Fibroblast of skin of right biceps (primary cell): ENCODE data around the gene MEDAG.

Experiments used
- DNase-seq: peaks from one replicate; pipeline ENCODE4 v3.0.0-alpha.2; 2013

Gene MEDAG

DNA sequence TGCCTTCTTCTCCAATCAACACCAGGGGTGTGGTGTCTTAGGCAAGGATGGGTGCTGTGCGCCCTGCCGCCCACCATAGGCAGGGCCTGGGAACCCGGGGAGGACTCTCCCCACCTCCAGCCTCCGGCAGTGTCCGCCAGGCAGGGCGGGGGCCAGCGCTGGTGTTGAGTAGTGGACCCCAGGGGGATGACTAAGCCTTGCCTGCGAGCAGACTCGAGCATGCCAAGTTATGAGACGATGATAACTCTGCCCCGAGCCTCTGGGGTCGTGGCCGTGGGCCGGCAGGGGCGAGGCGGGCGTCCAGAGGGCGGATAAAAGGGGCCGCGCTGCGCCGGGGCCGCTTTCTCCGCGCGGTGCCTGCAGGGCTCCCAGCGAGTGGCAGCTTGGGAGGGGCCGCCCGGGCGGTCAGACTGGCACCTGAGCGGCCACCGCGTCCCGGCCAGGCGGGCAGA is at the start of gene MEDAG:
Gene MEDAG, plus strand, starts transcription at position 340 of the 452 bp plus-strand sequence. CDS start 245 bp downstream, outside the sequence.
- DNase-seq: peak; percentile 79

DNA sequence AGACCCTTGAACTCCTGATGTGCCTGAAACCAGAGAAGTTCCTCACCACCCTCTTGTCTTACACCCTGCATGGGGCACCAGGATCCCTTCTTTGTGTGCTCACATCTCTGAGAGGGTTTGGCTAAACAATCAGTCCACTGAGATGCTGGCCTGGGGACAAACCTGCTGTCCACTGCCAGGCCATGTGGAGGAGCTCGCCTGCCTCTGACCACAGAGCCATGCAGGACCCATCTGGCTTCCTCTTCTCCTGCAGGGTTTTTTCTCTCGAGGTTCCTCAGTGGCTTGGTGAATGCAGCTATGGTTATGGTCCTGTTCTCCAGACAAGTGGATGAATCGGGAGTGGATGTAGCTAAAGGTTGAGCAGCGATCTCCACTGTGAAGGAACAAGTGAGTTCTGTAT is 49.1 kb upstream of the MEDAG start:
- no peak for DNase-seq

DNA sequence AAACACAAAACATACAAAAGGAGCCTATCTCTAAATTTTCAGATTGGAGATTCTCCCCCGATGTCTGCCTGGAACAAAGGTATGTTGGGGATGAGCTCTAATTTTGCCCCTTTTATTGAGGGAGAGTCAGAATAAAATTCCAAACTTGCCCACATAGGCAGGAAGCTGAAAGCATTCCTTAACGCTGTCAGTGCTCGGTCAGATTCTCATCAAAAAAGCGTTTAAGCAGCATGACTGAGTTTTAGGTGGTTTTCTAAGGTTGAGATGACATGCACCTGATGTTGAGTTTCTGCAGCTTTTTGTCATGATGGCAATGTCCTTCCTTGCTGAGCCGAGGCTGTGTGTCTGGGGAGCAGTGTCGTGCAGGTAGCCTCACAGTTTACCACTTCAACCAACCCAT is 48.4 kb upstream of the MEDAG start:
- DNase-seq: no peak

DNA sequence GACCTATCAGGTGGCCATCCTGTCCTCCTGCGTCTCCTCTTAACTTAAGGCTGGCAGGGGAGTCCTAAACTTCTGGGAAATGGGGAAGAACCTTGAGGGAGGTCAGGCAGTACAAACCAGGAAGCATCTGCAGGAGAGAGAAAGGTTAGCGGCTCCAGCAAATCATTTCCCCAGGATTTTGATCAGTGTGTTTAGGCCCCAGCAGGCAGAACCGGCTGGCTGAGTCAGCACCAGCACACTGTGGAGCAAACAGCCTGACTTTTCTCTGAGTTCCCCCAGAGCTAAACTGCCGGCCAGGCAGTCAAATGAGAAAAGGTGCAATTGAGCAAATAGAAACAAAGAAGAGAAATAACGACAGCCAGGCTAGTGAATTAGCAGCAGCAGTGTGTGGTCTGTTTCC is 46.7 kb upstream of the MEDAG start:
- no peak for DNase-seq

DNA sequence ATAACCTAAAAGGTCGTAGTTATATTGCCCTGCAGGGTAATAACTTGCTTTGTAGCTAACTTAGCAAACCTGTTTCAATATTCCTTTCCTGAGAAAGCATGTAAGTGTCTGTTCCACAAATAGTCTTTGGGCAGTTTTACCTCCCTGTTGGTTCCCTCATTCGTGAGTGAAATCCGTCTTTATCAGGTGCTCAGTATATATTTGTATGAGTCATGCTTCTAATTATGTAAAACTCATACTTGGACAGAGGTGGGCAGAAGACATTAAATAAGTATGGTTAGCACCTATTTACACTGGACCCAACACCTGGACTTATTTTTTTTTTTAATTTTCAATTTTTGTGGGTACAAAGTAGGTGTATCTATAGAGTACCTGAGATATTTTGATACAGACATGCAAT is 44.9 kb upstream of the MEDAG start:
- DNase-seq: no peak

DNA sequence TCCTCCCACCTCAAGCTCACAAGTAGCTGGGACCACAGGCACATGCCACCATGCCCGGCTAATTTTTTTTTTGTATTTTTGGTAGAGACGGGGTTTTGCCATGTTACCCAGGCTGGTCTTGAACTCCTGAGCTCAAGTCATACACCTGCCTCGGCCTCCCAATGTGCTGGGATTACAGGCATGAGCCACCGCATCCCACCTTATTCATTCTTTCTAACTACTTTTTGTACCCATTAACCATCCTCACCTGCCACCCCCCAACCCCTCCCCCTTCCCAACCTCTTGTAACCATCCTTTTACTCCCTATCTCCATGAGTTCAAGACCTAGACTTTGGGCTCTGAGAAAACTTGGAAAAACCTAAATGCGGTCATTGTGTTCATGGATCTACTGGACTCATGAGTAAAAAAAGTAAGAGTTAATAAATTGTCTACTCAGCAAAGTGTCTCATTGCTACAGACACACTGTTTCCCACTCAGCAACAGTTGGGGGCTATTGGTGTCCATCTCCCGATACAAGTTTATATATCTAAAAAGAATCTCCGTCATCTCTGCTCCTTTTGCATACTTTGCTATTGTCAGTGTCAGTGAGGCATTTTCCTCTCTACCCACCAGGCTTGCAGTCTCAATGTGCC is 44.1 kb upstream of the MEDAG start:
- DNase-seq: no peak

DNA sequence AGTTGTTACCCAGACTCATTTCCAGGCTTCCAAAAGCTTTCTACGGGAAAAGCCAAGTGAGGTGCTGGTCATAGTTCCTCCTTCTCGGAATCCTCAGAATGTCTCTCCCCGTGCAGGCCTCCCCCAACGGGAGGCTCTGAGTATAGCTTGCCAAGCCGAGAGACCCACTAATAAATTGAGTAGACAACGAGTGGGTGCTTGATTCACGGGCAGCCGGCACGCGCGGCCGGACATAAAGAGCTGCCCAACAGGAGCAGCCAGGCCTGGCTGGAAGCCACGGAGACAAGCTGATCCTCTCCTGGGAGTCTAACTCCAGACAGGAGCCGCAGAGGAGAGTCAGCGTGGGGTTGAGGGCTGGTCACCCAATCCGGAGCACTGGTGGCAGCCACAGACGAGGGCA is 43.4 kb upstream of the MEDAG start:
- no peak for DNase-seq

DNA sequence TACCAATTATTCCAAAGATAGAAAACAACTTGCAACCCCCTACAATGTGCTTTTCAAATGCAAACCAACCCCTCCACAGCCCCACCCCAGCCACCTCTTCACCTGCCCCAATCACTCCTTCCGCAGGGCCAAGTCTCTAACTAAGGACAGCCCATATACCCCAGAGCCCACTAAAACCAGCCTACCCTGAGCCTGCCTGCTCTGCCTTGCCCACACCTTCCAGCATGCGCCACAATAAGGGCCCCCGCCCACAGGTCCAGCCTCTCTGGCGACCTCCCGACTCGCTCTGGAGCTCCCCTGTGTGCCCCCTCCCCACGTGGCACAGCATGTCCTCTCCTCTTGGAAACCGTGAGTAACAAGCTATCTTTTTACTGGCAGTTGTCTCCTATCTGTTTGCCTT is 42.8 kb upstream of the MEDAG start:
- no peak for DNase-seq

DNA sequence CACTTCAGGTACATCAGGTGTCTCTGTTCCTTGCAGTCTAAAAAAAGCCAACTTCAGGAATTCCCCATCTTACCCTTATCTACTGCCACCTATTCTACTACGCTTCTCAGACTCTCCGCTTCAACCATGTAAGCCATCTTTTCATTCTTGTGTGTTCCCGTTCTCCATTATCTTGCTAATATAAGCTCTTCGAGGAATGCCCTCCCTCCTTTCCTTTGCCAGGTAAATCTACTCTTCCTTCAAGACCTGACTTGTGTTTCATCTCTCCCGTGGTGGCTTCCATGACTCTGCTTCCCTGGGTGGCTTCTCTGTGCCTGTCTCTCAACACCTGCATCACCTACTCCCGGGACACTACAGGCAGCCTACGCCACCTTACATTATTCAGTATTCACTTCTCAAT is 42.3 kb upstream of the MEDAG start:
- no peak for DNase-seq

DNA sequence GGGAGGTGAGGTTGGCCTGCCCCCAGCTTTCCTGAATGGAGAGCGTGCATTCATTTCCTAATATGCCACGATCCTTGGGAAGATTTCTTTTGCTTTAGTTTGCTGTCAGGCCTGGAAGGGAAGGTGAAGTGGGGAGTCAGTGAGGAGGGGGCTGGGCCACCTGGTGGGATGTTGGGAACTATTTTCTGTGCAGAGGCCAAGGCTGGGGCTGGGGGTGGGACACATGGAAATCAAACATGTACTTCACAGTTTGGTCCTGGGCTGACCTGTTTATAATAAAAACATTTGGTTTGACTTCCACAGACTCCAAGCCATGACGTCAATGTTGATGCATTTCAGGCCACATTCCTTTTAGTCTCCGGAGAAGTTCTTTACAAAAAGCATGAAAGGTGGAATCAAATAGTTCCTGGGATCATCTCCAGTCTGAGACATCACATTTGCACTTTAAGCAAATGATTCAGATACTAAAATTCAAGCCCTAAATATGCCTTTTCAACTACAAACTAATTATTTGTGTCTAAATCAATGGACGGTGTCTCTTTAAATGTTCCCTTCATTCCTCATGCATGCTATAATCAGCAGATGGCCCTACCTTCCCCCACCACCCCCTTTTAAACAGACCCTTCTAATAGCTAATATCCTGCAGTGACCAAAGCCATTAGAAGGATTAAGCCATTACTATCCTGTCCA is 41.5 kb upstream of the MEDAG start:
- peak; percentile 97 for DNase-seq

DNA sequence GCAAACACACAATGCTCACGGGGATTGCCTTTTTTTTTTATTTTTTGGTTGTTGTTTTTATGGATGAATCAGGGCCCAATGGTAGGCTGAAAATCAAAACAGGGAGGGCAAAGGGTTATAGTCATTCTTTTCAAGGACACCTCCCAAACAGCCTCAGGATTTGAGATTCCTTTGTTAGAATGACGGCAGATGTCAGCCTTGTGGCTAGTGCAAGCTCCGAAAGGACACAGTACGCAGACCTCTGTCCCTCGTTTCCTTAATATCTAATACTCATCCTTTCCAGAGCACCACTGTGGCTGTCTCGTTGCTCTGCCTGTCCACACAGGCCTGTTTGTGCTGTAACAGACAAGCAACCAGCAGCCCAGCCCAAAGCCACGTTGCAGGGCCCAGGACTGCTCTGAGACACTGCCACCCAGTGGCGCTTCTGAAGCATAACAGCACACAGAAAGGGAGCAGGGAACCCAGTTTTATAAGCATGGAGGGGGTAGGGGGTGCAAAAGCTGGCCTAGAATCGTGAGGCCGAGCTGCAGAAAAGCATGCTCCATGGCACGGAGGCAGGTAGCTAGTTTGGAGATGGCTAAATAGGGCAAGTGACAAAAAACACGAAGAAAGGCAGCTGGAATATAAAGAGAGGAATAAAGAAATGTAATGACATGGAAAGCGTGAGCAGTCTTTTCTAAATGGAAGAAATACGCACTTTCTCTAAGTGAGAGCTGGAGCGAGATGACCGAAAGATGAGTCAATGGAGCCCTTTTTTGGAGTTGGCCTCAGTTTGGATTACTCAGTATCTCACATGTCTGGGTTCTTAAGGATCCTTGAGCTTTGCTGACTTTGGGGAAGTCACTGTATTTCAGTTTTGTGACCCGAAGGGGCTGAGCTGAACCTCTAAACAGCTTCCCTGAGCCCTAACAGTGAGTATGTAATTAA is 40.7 kb upstream of the MEDAG start:
- DNase-seq: peak; percentile 96

DNA sequence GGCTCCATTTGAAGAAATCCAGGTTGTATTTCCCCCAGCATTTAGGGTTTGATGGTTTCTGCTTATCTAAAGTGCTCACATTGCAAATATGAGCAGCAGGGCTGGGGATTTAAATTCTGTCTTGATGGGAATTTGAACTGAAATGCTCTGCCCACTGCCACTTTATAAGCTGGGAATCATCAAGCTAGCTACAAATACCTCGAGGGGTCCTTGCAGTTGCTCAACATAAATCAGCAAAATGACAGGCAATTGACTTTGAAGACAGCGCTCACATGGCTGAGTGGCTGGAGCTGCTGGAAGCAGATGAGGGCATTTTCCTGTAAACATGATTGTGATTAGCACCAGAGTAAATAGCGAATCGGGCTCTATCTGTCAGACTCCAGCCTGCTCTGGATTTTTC is 39.4 kb upstream of the MEDAG start:
- DNase-seq: no peak

DNA sequence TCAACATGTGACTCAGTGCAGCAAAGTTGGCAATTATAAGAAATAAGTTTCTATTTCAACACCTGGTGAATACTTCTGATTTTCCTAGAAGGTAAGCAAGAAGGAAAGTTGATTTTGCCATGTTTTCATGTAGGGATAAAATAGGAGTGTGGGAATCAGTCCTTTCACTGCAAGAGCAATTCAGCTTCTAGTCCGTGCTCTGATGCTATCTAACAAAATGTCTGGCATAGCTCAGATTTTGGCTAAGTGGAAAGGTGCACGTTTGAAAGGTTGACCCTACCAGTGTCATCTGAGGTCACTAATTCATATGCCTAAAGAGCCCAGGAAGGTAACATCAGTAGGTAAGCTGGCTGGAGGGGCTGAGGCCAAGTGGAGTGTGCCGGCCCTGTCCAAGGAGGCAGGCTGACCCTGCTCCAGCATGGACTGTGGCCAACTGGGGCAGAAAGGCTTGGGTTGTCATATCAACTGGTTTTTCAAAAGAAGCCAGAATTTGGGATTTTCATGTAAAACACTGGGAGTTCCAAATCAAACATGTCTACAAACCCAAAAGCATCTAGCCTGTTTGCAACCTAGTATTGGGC is 38.9 kb upstream of the MEDAG start:
- DNase-seq: no peak

DNA sequence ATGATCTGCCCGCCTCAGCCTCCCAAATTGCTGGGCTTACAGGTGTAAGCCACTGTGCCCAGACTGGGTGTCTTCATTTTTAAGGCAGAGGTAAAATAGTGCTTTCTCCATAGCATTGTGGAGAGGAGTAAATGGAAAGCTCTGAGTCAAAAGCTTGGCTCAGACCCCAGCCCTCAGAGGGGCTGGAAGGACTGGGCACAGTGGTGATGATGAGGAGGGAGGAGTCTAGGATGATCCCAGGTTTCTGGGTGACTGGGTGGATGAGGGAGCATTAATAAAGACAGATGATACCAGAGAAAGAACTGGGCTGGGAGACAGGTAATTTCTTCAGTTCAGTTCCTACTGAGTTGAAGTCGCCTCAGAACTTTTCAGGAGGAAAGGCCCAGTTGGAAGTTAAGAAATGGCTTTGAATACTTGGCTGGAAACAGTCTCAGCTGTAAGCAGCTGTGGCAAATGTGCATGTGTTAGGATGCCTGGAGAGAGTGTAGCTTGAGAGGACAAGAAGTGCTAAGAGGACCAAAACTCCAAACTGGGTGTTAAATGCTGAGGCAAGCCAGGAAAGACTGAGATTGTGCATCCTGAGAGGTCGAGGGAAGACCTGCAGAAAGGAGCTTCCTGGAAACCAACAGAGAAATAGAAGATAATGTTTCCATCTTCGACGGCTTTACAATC is 37.1 kb upstream of the MEDAG start:
- peak; percentile 66 for DNase-seq

DNA sequence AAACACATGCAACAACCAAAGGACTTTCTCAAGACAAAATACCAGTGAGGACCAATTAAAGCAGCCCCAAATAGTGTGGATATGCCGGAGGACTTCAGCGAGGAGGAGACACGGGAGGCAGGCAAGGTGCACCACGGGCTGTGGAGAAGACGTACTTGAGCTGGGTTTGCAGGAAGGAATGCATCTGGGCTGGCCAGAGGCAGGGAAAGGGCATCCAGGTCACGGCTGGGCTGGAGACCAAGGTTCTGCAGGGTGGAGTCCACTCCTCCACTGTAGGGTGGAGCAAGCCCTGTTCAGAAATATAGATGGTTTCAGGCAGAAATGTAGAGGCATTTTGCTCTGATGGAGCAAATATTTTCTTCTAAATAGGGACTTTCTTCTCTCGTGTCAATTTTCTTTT is 36.6 kb upstream of the MEDAG start:
- DNase-seq: no peak

DNA sequence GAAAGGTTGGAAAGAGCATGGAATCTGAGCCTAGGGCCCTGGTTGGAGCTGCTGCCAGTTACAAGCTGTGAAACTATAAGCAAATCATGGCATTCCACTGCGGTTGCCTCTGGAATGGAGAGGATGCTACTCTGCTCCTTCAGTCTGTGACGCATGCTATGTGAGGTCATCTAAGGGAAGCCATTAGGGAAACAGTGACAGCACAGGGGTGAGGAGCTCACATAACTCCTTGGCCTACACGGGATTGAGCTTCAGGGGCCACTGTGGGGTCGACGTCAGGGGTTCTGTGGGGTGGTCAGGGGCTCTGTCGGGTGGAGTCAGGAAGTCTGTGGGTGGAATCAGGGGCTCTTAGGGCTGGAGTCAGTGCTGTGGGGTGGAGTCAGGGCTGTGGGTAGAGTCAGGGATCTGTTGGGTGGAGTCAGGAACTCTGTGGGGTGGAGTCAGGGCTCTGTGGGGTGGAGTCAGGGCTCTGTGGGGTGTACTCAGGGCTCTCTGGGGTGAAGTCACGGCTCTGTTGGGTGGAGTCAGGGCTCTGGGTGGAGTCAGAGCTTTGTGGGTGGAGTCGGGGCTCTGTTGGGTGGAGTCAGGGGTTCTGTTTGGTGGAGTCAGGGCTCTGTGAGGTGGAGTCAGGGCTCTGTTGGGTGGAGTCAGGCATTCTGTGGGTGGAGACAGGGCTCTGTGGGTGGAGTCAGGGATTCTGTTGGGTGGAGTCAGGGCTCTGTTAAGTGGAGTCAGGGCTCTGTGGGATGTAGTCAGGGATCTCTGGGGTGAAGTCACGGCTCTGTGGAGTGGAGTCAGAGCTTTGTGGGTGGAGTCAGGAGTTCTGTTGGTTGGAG is 35.8 kb upstream of the MEDAG start:
- DNase-seq: peak; percentile 100

DNA sequence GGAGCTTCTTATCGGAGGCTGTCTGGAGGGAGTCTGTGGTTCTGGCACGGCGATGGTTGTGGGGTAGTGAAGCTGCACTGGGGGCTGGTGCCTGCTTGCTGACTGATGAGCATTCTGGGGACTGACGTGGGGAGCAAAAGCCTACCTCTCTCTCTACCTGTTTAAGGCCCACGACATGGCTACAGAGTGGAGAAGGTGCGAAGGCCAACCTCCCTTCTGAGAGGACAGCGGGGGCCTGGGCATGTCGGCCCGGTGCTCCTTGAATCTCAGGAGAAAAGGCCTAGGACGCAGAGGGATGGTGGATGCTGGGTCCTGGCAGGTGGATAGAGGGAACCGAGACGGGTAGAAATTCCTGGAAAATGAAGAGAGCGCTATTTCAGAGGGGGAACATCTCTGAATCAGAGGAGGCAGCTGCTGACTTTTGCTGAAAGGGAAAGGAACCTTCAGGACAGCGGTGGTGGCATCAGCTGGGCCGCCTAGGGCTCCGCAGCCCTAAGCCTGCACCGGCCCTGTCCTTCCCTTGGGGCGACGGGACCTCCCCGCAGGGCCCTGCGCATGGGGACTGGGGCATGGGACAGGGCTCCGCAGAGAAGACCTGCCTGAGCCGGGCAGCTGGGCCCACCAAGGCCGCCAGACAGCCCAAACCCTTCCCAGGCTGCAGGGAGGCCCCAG is 35.0 kb upstream of the MEDAG start:
- DNase-seq: no peak

DNA sequence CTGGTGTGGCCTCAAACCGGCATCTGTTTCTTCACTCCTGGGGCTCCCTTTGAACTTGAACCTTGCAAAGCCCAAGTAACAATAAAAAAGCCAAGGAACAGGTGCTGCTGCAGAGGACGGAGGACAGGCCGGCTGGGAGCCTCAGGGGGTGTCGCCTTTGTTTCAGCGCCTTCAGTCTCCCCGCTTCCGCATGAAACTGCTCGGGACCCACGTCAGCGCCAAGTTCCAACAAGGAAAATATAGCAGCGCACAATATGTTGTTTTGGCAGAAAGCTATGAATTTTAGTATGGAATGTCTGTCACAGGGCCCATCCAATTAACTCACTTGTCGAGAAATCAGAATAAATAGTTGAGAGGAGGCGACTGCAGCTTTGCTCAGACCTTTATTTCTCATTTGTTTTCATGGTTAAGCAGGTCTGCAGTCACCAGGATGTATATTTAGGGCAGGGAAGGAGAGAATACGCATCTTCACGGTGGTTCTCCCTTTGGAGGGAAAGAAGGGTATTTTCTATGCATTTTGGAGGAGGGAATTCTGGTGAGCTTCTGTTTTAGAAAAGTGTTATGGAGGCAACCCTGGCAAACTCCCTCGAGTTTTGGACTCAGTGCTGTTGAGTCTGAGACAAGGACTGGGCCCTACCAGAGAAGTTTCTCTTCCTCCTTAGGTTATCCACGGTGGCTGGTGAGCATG is 34.3 kb upstream of the MEDAG start:
- DNase-seq: no peak

DNA sequence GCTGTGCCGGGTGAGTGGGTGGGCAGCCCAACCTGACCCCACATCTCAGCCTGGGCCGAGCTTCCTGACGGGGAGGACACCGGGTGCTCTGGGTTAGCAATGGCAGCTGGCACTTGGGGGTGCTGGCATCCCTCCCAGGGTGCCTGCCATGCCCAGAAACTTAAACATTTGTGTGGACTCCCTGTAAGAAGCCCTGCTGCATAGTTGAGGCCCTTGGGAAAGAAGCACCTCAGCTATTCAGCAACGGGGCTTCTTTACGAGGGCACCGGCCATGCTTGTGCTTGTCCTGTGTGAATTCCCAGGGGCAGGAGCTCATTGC is 33.8 kb upstream of the MEDAG start:
- no peak for DNase-seq

DNA sequence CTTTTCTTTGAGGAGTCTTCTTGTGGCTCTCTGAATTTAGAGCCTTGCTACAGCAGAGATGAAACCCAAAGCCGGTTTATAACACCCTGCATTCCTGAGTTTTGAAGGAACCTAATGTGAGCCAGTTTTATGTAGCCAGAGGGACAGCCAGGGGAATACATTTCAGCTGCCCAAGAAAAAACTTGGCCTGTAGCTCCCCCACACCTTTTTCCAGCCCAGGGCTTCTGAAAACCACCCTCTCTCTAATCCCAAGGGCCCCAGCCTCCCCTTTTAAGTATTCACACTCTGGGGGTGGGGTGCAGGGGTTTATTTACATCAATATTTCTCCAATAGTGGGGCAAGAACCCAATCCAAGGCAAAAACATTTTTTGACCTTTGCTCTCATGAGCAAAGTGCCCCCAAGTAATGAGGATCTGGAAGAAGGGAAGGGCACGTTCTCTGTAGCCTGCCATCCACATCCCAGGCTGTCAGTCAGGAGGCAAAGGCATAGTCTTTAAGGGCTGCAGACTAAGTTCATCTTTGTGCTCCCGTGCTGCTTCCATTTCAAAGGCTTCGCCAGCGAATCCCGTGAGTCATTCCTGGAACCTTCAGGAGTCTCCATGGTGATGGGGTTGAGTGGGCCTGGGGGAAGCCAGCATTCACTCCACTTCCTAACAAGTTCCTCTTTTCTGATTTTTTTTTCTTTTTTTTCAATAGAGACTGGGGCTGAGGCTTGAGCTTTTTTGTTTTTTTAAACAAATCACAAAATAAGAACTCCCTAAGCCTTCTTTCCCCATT is 33.2 kb upstream of the MEDAG start:
- DNase-seq: peak; percentile 97
